Measurements from ENCODE around the gene AK8. TPM values are rescaled to one million over a fixed set of nuclear protein-coding genes. Genes with fewer than 3 reads are reported as not detected.

Gene AK8
- total and polyA plus RNA-seq, 9 of the 15 experiments (the other 6 are each of a cell fraction or from before 2014, with no cell fraction given): 0.06 to 0.37 TPM; not detected in 7

- TF ChIP-seq CBX3 (IDR thresholded peaks at IDR 0.05; ENCODE audit: borderline replicate concordance in 1 of 2, low read length in 2 of 2) (peak in 1 of 2 experiments; percentile 99; a peak in 2 of 3 replicates), KDM2B (CRISPR knock-in tag; IDR thresholded peaks at IDR 0.05) (no peak), ZEB2 (IDR thresholded peaks at IDR 0.05) (0 out of 2 replicates have a peak, but pooled peaks have one; percentile 36), ZNF239 (CRISPR knock-in tag; IDR thresholded peaks at IDR 0.05) (no peak), NCOR1 (IDR thresholded peaks at IDR 0.05) (no peak), E2F3 (CRISPR knock-in tag; IDR thresholded peaks at IDR 0.05) (no peak), ESRRA (IDR thresholded peaks at IDR 0.05; ENCODE audit: borderline replicate concordance, low read depth) (no peak), DEAF1 (CRISPR knock-in tag; IDR thresholded peaks at IDR 0.05) (no peak), XRCC3 (IDR thresholded peaks at IDR 0.05) (0 out of 2 replicates have a peak, but pooled peaks have one; percentile 72), ZNF174 (CRISPR knock-in tag; IDR thresholded peaks at IDR 0.05) (no peak), SAFB (IDR thresholded peaks at IDR 0.05; ENCODE audit: borderline replicate concordance, low read depth, low read length) (no peak), RFX7 (CRISPR knock-in tag; IDR thresholded peaks at IDR 0.05) (no peak), ZNF280B (CRISPR knock-in tag; IDR thresholded peaks at IDR 0.05) (0 out of 2 replicates have a peak, but pooled peaks have one; percentile 46), KAT7 (CRISPR knock-in tag; IDR thresholded peaks at IDR 0.05; ENCODE audit: borderline replicate concordance) (no peak), MIER1 (IDR thresholded peaks at IDR 0.05; ENCODE audit: low read depth) (peak; percentile 64; the same call in 1 of the 2 replicates)
- TF ChIP-seq, protein P1, sequence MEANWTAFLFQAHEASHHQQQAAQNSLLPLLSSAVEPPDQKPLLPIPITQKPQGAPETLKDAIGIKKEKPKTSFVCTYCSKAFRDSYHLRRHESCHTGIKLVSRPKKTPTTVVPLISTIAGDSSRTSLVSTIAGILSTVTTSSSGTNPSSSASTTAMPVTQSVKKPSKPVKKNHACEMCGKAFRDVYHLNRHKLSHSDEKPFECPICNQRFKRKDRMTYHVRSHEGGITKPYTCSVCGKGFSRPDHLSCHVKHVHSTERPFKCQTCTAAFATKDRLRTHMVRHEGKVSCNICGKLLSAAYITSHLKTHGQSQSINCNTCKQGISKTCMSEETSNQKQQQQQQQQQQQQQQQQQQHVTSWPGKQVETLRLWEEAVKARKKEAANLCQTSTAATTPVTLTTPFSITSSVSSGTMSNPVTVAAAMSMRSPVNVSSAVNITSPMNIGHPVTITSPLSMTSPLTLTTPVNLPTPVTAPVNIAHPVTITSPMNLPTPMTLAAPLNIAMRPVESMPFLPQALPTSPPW (CRISPR knock-in tag; IDR thresholded peaks at IDR 0.05): no peak
- TF ChIP-seq, protein P2, sequence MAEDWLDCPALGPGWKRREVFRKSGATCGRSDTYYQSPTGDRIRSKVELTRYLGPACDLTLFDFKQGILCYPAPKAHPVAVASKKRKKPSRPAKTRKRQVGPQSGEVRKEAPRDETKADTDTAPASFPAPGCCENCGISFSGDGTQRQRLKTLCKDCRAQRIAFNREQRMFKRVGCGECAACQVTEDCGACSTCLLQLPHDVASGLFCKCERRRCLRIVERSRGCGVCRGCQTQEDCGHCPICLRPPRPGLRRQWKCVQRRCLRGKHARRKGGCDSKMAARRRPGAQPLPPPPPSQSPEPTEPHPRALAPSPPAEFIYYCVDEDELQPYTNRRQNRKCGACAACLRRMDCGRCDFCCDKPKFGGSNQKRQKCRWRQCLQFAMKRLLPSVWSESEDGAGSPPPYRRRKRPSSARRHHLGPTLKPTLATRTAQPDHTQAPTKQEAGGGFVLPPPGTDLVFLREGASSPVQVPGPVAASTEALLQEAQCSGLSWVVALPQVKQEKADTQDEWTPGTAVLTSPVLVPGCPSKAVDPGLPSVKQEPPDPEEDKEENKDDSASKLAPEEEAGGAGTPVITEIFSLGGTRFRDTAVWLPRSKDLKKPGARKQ (CRISPR knock-in tag; IDR thresholded peaks at IDR 0.05): no peak
Observed at GRCh38 chr9:132697230-132697629, 180.9 kb downstream of the AK8 start (continued).

Measured in K562 (cell line).